Muscle layer of colon (tissue), 2 donors: ENCODE results near the gene CDK5RAP2.

Experiments
- H3K27ac ChIP-seq: one replicate; pipeline ENCODE4 v1.7.0; 2013; ENCODE audit warnings: low read depth, mild to moderate bottlenecking, low read length, moderate library complexity
- H3K27me3 ChIP-seq, 2 donors: one replicate each; pipeline ENCODE4 v1.7.0; 2013; ENCODE audit warnings: low read length in 2 of 2, mild to moderate bottlenecking in 2 of 2; ENCODE audit not compliant: insufficient read depth in 2 of 2, control insufficient read depth in 1 of 2
- H3K36me3 ChIP-seq: one replicate; pipeline ENCODE4 v1.7.0; 2013; ENCODE audit warnings: mild to moderate bottlenecking, low read length; ENCODE audit not compliant: insufficient read depth
- H3K4me1 ChIP-seq: one replicate; pipeline ENCODE4 v1.7.0; 2013; ENCODE audit warnings: mild to moderate bottlenecking, low read length; ENCODE audit not compliant: insufficient read depth
- H3K4me3 ChIP-seq, 2 donors: one replicate each; pipeline ENCODE4 v1.7.0; 2013; ENCODE audit warnings: low read length in 2 of 2, low read depth in 1 of 2, mild to moderate bottlenecking in 1 of 2, moderate library complexity in 1 of 2
- H3K9ac ChIP-seq: one replicate; pipeline ENCODE4 v1.7.0; 2013; ENCODE audit warnings: low read length
- H3K9me3 ChIP-seq: one replicate; pipeline ENCODE4 v1.7.0; 2013; ENCODE audit warnings: mild to moderate bottlenecking, low read length
- donor health status: abdominal sarcoma.
- donor health status: Adenocarcinoma of cecum.

CDK5RAP2 gene

DNA sequence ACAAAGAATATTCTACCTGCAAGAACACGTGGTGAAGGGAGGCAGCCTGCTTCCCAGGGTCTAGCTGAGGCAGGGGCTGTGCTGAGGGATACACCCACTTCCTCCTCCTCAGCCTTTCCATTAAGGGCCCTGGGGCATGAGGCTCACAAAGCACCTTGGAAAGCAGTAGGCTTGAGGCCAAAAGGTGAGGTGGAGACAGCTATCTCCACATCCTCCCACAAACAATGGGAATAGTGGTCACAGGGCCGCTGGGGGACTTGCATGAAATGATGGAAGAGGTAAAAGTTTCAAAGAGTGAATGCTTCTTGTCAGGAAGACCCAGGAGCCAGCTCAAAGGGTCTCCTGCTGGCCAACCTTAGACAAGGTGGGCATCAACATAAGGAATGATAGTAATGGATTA lies 207.9 kb downstream of the CDK5RAP2 start:
- no peaks in the 10 kb centered on the region for H3K9me3 ChIP-seq
- H3K36me3 ChIP-seq: no peaks in the 10 kb centered on the region
- no peak overlapping the region for H3K4me3 ChIP-seq
- no peaks in the 10 kb centered on the region for H3K4me1 ChIP-seq
- H3K27me3 ChIP-seq: no peaks in the 10 kb centered on the region
- no peak overlapping the region for H3K9ac ChIP-seq
- no peak overlapping the region for H3K27ac ChIP-seq

DNA sequence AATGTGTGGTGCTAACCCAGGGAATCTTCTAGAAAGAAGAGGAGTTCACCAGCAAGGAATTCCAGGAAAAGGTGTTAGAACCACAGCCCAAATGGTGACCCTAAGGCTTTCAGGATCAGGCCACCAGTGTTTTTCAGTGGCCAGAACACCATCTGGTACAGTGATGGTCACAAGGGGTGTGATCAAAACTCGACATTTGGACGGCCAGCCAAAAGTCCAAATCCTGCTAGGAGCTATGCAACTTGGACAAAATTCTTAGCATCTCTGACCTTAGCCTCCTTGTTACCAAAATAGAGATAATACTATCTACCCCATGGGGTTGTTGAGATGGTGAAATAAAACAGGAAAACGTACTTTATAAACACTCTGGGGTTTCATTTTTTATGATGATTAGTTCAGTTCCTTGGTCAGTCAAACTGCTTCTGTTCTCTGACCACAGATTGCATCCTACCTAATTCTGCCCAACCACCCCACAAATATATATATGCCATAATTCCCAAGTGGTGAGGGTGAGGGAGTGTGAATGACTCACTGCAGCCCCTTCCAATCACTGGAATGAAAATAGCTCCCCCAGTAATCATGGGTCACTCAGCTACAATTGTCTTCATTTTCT lies 210.3 kb downstream of the CDK5RAP2 start:
- no peaks in the 10 kb centered on the region for H3K36me3 ChIP-seq
- H3K9me3 ChIP-seq: no peaks in the 10 kb centered on the region
- no peaks in the 10 kb centered on the region for H3K27me3 ChIP-seq
- H3K9ac ChIP-seq: no peak overlapping the region
- no peak overlapping the region for H3K27ac ChIP-seq
- no peak overlapping the region for H3K4me3 ChIP-seq
- no peaks in the 10 kb centered on the region for H3K4me1 ChIP-seq

DNA sequence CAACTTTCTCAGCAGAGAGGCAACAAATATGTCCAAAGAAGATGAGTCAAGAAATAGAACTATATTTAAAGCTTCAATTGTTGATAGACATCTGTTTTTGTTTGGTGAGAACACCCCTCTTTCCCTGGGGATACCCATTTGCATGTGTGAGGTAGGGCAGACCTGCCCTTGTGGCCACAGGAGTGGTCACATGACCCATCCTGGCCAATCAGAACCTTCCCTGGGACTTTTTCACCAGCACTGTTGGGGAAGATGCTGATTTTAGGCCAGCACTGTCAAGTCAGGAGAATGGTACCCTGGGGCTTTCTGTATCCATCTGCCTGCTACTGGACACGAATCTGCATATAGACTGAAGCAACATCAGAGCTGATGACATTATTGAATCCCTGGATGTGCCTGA lies 211.2 kb downstream of the CDK5RAP2 start:
- Histone ChIP-seq H3K9me3 (no peaks in the 10 kb centered on the region), H3K4me3 (no peak overlapping the region), H3K27me3 (no peaks in the 10 kb centered on the region), H3K27ac (no peak overlapping the region), H3K4me1 (no peaks in the 10 kb centered on the region), H3K9ac (no peak overlapping the region), H3K36me3 (no peaks in the 10 kb centered on the region)

DNA sequence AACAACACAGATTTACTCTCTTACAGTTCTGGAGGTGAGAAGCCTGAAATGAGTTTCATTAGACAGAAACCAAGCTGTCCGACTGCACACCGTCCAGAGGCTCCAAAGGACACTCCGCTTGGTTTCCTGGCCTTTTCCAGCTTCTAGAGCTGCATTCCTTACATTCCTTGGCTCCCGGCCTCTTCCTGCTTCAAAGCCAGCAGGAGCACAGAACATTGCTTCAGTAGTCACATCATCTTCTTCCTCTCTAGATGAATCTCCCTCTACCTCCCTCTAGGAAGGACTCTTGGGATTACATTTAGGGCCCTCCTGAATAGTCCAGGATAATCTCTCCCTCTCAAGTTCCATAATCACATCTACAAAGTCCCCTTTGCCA lies 213.3 kb downstream of the CDK5RAP2 start:
- H3K36me3 ChIP-seq: no peaks in the 10 kb centered on the region
- no peaks in the 10 kb centered on the region for H3K27me3 ChIP-seq
- H3K4me3 ChIP-seq: no peak overlapping the region
- H3K27ac ChIP-seq: no peak overlapping the region
- no peak overlapping the region for H3K9ac ChIP-seq
- no peaks in the 10 kb centered on the region for H3K4me1 ChIP-seq
- H3K9me3 ChIP-seq: no peaks in the 10 kb centered on the region

DNA sequence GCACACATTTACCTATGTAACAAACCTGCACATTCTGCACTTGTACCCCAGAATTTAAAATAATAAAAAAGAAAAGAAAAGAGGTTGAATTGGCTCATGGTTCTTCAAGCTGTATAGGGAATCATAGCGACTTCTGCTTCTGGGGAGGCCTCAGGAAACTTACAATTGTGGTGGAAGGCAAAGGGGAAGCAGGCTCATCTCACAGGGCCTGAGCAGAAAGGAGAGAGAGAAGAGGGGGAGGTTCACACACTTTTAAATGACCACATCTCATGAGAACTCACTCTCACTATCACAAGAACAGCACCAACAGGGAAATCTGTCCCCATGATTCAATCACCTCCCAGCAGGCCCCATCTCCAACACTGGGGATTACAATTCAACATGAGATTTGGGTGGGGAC lies 214.6 kb downstream of the CDK5RAP2 start:
- H3K9me3 ChIP-seq: no peaks in the 10 kb centered on the region
- H3K36me3 ChIP-seq: no peaks in the 10 kb centered on the region
- H3K4me3 ChIP-seq: no peak overlapping the region
- H3K9ac ChIP-seq: no peak overlapping the region
- H3K27me3 ChIP-seq: no peaks in the 10 kb centered on the region
- H3K27ac ChIP-seq: no peak overlapping the region
- H3K4me1 ChIP-seq: no peaks in the 10 kb centered on the region

DNA sequence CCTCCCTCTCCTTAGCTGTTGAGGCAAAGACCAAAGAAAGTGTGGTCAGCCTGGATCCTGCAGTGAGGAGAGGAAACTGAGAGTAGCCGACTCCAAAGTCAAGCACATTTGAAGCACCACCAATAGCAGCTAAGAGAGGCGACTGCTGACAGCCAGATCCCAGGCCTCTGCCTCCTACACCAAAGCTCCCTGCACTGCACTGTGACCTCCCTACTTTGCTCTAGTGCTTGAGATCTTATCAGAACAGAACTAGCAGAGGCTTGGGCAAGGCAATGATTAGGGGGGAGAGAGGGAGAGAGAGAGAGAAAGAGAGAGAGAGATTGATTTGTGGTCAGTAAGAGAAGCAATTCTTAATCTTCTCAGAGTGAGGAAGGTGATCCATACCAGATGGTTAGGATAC lies 216.3 kb downstream of the CDK5RAP2 start:
- H3K27me3 ChIP-seq: no peaks in the 10 kb centered on the region
- no peak overlapping the region for H3K9ac ChIP-seq
- no peaks in the 10 kb centered on the region for H3K9me3 ChIP-seq
- H3K4me3 ChIP-seq: no peak overlapping the region
- H3K36me3 ChIP-seq: no peaks in the 10 kb centered on the region
- no peak overlapping the region for H3K27ac ChIP-seq
- no peaks in the 10 kb centered on the region for H3K4me1 ChIP-seq

DNA sequence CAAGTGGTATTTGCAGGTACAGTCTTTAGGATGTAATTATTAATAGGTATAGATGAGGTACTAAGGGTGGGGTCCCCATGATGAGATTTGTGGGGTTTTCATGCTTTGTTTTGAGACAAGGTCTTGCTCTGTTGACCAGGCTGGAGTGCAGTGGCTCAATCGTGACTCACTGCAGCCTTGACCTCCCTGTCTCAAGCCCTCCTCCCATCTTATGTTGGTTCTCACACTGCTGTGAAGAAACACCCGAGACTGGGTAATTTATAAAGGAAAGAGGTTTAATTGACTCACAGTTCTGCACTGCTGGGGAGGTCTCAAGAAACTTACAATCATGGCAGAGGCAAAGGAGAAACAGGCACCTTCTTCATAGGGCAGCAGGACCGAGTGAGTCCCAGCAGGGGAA lies 217.5 kb downstream of the CDK5RAP2 start:
- H3K27me3 ChIP-seq: no peaks in the 10 kb centered on the region
- H3K4me1 ChIP-seq: no peaks in the 10 kb centered on the region
- no peaks in the 10 kb centered on the region for H3K36me3 ChIP-seq
- H3K9me3 ChIP-seq: no peaks in the 10 kb centered on the region
- no peak overlapping the region for H3K4me3 ChIP-seq
- no peak overlapping the region for H3K27ac ChIP-seq
- H3K9ac ChIP-seq: no peak overlapping the region

DNA sequence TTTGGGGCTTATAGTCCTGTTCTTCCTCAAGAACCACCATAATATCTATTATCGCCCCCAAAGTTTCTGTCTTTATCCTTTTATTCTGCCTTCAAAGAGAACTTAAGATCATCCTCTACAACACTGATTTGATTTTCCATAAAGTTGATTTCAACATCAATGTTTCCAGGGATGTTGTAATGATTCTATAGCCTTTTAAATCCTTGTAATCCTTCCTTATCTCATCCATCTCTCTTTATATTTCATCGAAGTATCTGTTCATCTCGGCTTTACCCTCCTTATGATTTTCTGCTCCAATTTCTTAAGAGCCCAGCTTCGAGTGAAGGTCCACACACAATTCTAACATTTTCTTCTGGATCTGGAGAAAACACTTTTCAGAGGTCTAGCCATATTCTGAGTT lies 218.4 kb downstream of the CDK5RAP2 start:
- no peak overlapping the region for H3K27ac ChIP-seq
- no peaks in the 10 kb centered on the region for H3K36me3 ChIP-seq
- H3K4me3 ChIP-seq: no peak overlapping the region
- no peak overlapping the region for H3K9ac ChIP-seq
- no peaks in the 10 kb centered on the region for H3K4me1 ChIP-seq
- no peaks in the 10 kb centered on the region for H3K27me3 ChIP-seq
- H3K9me3 ChIP-seq: no peaks in the 10 kb centered on the region

DNA sequence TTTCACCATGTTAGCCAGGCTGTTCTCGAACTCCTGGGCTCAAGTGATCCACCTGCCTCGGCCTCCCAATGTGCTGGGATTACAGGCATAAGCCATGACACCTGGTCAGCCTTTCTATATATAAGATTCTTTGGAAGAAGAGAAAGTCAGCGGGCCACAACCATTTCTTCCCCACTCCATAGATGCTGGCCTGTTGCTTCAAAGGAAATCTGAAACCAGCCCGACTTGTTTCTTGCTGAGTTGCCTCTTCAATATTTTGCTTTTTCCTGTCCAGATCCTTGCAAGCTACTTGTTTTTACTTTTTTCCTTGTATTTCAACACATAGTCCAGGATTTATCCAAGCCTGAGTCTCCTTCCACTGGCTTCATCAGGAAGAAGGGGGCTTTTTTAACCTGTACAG lies 219.5 kb downstream of the CDK5RAP2 start:
- H3K4me1 ChIP-seq: no peaks in the 10 kb centered on the region
- no peak overlapping the region for H3K4me3 ChIP-seq

DNA sequence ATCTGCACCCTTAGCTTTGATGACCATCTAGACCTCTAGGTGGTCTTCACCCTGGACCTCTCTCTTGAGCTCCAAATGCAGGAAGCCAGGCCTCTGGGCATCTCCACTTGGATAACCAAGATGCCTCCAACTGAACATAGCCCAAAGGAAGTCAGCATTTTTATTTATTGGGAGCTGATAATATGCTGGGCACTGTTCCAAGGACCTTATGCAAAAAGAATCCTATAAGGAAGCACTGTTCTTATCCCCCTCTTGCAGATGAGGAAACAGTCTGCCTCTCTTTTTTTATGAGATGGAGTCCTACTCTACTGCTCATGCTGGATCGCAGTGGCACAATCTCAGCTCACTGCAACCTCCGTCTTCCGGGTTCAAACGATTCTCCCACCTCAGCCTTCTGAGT lies 219.9 kb downstream of the CDK5RAP2 start:
- H3K9ac ChIP-seq: no peak overlapping the region
- H3K27me3 ChIP-seq: no peaks in the 10 kb centered on the region

More for the DNA sequence above, 219.5 kb downstream of the CDK5RAP2 start:
- Histone ChIP-seq H3K27ac (no peak overlapping the region), H3K36me3 (no peaks in the 10 kb centered on the region), H3K9me3 (no peaks in the 10 kb centered on the region), H3K27me3 (no peaks in the 10 kb centered on the region), H3K9ac (no peak overlapping the region)

DNA sequence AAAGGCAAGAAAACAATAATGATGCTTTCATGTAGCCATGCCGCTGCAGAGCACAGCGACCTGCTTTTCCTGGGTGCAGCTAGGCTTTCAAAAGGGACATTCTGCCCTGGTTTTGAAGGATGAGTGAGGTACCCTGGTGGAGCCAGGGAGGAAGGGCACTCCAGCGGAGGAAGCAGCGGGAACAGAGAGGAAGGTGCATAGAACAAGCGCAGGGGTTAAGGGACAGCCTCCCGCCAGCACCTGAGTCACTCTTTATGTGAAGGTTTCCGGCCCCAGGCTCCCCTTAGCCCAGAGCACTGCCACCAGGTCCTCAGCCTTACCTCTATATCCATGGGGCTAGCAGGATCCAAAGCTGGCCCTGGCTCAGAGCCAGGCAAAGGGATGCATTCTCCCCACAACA lies 221.1 kb downstream of the CDK5RAP2 start:
- Histone ChIP-seq H3K4me3 (no peak overlapping the region), H3K9ac (no peak overlapping the region), H3K9me3 (no peaks in the 10 kb centered on the region), H3K27ac (no peak overlapping the region), H3K27me3 (no peaks in the 10 kb centered on the region), H3K4me1 (no peaks in the 10 kb centered on the region), H3K36me3 (no peaks in the 10 kb centered on the region)

More for the DNA sequence above, 219.9 kb downstream of the CDK5RAP2 start:
- Histone ChIP-seq H3K27ac (no peak overlapping the region), H3K4me1 (no peaks in the 10 kb centered on the region), H3K9me3 (no peaks in the 10 kb centered on the region), H3K36me3 (no peaks in the 10 kb centered on the region), H3K4me3 (no peak overlapping the region)

DNA sequence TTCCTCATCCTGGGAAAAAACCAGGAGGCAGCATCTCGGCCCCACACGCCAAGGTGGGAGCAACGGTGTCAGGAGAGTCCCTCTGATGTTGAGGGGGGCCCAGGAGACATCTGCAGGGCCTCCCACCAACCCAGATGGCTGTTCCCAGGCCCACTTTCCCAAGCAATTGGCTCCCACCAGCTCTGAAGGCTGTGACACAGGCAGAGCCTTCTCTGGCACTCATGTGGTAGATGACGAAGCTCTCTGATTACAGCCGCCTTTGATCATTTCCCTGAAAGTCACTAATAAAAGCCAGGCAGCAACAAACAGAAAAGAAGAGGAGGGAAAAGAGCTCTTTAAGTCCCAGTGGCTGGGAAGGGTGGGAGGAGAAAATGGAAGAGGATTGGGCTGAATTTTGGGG lies 226.5 kb downstream of the CDK5RAP2 start:
- H3K4me3 ChIP-seq: no peak overlapping the region
- H3K9ac ChIP-seq: no peak overlapping the region
- no peaks in the 10 kb centered on the region for H3K9me3 ChIP-seq
- no peaks in the 10 kb centered on the region for H3K4me1 ChIP-seq
- no peaks in the 10 kb centered on the region for H3K27me3 ChIP-seq
- H3K36me3 ChIP-seq: no peaks in the 10 kb centered on the region
- no peak overlapping the region for H3K27ac ChIP-seq
